Uterus (tissue), 4 donors: ENCODE data around the gene IL21. TPM values are rescaled to one million over a fixed set of nuclear protein-coding genes. Genes with fewer than 3 reads are reported as not detected.

Experiments used
- DNase-seq, 2 donors: peaks; one replicate each; pipeline ENCODE4 v3.0.0-alpha.2; 2019 to 2020
- H3K27ac ChIP-seq, 2 donors: fragments of 200-600 bp; sonication (generic); 1 replicate in 1 of 2; 2 replicates in 1 of 2; pipeline ENCODE4 v1.5.1; 2016 to 2018
- H3K27me3 ChIP-seq, 2 donors: fragments of 200-600 bp; sonication (generic); one replicate each; pipeline ENCODE4 v1.5.1; 2018 to 2019; ENCODE audit warnings: control low read depth in 1 of 2
- H3K36me3 ChIP-seq, 2 donors: fragments of 200-600 bp; sonication (generic); one replicate each; pipeline ENCODE4 v1.5.1; 2019; ENCODE audit warnings: control low read depth in 1 of 2
- H3K4me1 ChIP-seq, 2 donors: fragments of 200-600 bp; sonication (generic); one replicate each; pipeline ENCODE4 v1.5.1; 2018 to 2019; ENCODE audit warnings: control low read depth in 1 of 2
- H3K4me3 ChIP-seq, 2 donors: fragments of 200-600 bp; sonication (generic); 1 replicate in 1 of 2; 2 replicates in 1 of 2; pipeline ENCODE4 v1.5.1; 2018 to 2019; ENCODE audit warnings: mild to moderate bottlenecking in 1 of 2
- H3K9me3 ChIP-seq, 2 donors: fragments of 200-600 bp; sonication (generic); one replicate each; pipeline ENCODE4 v1.5.1; 2019; ENCODE audit warnings: control low read depth in 1 of 2
- POLR2A ChIP-seq, 2 donors: fragments of 450-650 bp; IDR thresholded peaks; one replicate each; pipeline ENCODE4 v1.6.1; 2016; ENCODE audit warnings: antibody characterized with exemption in 2 of 2, mild to moderate bottlenecking in 1 of 2, moderate library complexity in 1 of 2
- intact Hi-C: fragments of 100-400 bp; cut with DNase I; formaldehyde crosslinking; loops from one replicate; pipeline ENCODE4 v1.15.1; 2023; ENCODE audit warnings: low total_unique reads
- total RNA-seq, 4 donors: library from RNA; depleted of rRNA in 3 of 4; stranded (reverse); fragments of >200 nt in 3 of 4; gene quantifications; one replicate each; pipeline versions ENCODE4 v1.1.0 to v1.2.4, GENCODE V29; 2014 to 2023
- TF ChIP-seq, protein P1 (sequence below), 4 experiments: fragments of 200-600 bp in 2 of 4; fragments of 450-650 bp in 2 of 4; sonication (generic) in 2 of 4; IDR thresholded peaks; one replicate each; pipeline ENCODE4 v1.5.1; 2016 to 2019; ENCODE audit warnings: antibody characterized with exemption in 4 of 4, mild to moderate bottlenecking in 2 of 4, moderate library complexity in 1 of 4
- donor health status: DM: yes; HTN: yes; CAD: no.

The IL21 gene
- total RNA-seq, 4 donors from 2014 or later, result not detected

- no peaks in the 10 kb centered on the region for H3K9me3 ChIP-seq
- H3K4me3 ChIP-seq, result no peak overlapping the region
- H3K4me1 ChIP-seq, result no peaks in the 10 kb centered on the region
- DNase-seq, result no peak
- H3K27ac ChIP-seq, result no peak overlapping the region
- intact Hi-C loops, result no loop called here
- H3K27me3 ChIP-seq, result no peaks in the 10 kb centered on the region
- TF ChIP-seq POLR2A (IDR thresholded peaks at IDR 0.05), result no peak
- TF ChIP-seq, protein P1, sequence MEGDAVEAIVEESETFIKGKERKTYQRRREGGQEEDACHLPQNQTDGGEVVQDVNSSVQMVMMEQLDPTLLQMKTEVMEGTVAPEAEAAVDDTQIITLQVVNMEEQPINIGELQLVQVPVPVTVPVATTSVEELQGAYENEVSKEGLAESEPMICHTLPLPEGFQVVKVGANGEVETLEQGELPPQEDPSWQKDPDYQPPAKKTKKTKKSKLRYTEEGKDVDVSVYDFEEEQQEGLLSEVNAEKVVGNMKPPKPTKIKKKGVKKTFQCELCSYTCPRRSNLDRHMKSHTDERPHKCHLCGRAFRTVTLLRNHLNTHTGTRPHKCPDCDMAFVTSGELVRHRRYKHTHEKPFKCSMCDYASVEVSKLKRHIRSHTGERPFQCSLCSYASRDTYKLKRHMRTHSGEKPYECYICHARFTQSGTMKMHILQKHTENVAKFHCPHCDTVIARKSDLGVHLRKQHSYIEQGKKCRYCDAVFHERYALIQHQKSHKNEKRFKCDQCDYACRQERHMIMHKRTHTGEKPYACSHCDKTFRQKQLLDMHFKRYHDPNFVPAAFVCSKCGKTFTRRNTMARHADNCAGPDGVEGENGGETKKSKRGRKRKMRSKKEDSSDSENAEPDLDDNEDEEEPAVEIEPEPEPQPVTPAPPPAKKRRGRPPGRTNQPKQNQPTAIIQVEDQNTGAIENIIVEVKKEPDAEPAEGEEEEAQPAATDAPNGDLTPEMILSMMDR (IDR thresholded peaks at IDR 0.05), result no peak
- no peaks in the 10 kb centered on the region for H3K36me3 ChIP-seq
Observed at GRCh38 chr4:122636697-122637096, 15.8 kb upstream of the IL21 start.

GRCh38 chr4:122635205-122635604, 14.3 kb upstream of the IL21 start:
- intact Hi-C loops, result no loop called here
- Histone ChIP-seq H3K27me3 (no peaks in the 10 kb centered on the region), H3K9me3 (no peaks in the 10 kb centered on the region), H3K4me3 (no peak overlapping the region), H3K27ac (no peak overlapping the region), H3K36me3 (no peaks in the 10 kb centered on the region), H3K4me1 (no peaks in the 10 kb centered on the region)
- DNase-seq, result no peak
- no peak for TF ChIP-seq POLR2A (IDR thresholded peaks at IDR 0.05)
- TF ChIP-seq, protein P1 (IDR thresholded peaks at IDR 0.05), result no peak

- H3K27me3 ChIP-seq, result no peaks in the 10 kb centered on the region
- no peak overlapping the region for H3K27ac ChIP-seq
- intact Hi-C loops, result no loop called here
- no peak for DNase-seq
- H3K4me3 ChIP-seq, result no peak overlapping the region
- H3K4me1 ChIP-seq, result no peaks in the 10 kb centered on the region
- no peaks in the 10 kb centered on the region for H3K36me3 ChIP-seq
- no peaks in the 10 kb centered on the region for H3K9me3 ChIP-seq
- TF ChIP-seq, protein P1 (IDR thresholded peaks at IDR 0.05), result no peak
- TF ChIP-seq POLR2A (IDR thresholded peaks at IDR 0.05), result no peak
Observed at GRCh38 chr4:122633211-122633610, 12.3 kb upstream of the IL21 start.

DNA sequence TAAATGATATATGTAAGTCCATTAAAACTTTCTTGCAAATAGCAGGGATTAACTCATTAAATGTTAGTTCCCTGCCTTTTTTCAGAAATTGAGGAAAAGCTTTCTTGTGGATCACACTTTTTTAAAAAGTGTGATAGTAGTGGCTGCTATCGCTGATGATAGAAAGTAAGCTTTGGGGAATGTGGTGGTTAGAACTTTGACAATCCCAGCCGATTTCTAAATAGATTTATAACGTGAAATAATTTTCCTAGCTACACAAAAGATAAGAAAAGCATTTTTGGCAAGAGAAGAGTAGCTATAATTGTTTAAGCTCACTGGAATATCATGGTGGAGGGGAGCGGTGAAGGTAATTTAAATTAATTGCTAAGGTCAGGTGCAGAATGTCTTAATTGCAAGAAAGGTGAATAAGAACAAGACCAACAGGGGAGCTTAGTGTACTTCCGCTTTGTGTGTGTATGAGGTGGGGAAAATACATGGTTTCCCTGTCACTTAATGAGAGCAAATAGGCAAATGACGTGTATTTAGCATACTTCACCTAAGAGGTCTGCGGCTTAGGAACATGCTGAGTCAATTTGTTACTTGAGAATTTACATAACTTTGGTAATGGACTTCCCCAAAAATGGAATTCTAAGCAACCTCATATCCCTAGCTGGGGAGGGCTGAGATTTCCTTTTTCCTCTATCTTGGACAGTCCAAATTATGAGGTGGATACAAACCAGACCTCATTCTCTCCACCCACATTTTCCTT, 11.7 kb upstream of the IL21 start:
- Histone ChIP-seq H3K27ac (no peak overlapping the region), H3K4me3 (no peak overlapping the region), H3K27me3 (no peaks in the 10 kb centered on the region), H3K36me3 (no peaks in the 10 kb centered on the region), H3K4me1 (no peaks in the 10 kb centered on the region), H3K9me3 (no peaks in the 10 kb centered on the region)
- intact Hi-C loops, result no loop called here
- TF ChIP-seq, protein P1 (IDR thresholded peaks at IDR 0.05), result no peak
- TF ChIP-seq POLR2A (IDR thresholded peaks at IDR 0.05), result no peak
- DNase-seq, result no peak

GRCh38 chr4:122625156-122625555, 4.3 kb upstream of the IL21 start:
- Histone ChIP-seq H3K4me1 (no peaks in the 10 kb centered on the region), H3K36me3 (no peaks in the 10 kb centered on the region), H3K27me3 (no peaks in the 10 kb centered on the region), H3K27ac (no peak overlapping the region), H3K9me3 (no peaks in the 10 kb centered on the region), H3K4me3 (no peak overlapping the region)
- DNase-seq, result no peak
- intact Hi-C loops, result no loop called here
- no peak for TF ChIP-seq POLR2A (IDR thresholded peaks at IDR 0.05)
- TF ChIP-seq, protein P1 (IDR thresholded peaks at IDR 0.05), result no peak
